ENCODE measurements around the gene KRTAP16-1.
"Not testable (repeated sequence)": the region's sequence is repeated elsewhere in the genome, so short reads cannot be mapped to it uniquely, and the experiment has no call there.

Gene KRTAP16-1

DNA sequence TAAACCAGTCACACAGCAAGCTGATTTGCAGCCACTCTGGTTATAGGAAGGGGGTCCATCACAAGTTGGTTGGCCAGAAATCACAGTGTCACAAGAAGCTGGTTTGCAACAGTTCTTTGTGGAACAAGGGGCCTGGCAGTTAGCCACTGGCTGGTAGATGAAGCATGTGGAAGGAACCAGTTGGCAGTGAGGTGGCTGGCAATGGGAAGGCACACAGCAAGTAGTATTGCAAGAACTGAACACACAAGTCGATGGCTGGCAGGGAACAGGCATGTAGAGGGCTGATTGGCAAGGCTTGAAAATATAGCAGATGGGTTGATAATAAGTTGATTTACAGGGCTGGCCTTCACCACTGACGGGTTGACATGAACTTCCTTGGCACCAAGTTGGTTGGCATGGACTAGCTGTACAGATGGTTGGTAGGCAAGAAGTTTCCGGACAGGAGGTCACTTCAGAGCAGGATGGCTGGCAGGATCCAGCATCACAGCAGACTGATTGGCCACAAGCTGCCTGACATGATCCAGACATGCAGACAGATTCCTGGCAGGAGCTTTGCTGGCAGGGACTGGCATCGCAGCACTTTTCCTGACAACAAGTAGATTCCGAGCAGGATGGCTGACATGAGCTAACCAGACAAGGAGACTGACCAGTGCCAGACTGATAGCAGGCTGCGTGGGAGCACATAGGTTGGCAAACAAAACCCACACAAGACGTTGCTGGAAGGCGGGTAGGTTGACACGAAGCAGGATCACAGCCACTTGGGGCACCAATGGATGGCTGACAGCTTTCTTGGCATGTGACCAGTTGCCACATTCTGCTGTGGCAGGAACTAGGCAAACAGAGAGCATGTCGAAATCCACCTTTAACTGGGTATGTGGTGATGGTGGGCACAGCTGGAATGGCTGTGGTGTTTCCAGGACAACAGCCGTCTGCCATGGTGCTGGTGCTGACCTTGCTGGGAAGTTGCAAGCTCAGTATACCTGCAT lies 6.9 kb downstream of the KRTAP16-1 start, which contains the start of gene KRTAP29-1:
Gene KRTAP29-1, minus strand, starts transcription at position 936 of the 986 bp plus-strand sequence. Its CDS starts 0 bp downstream, at position 936.
- DNase-seq: no peak

DNA sequence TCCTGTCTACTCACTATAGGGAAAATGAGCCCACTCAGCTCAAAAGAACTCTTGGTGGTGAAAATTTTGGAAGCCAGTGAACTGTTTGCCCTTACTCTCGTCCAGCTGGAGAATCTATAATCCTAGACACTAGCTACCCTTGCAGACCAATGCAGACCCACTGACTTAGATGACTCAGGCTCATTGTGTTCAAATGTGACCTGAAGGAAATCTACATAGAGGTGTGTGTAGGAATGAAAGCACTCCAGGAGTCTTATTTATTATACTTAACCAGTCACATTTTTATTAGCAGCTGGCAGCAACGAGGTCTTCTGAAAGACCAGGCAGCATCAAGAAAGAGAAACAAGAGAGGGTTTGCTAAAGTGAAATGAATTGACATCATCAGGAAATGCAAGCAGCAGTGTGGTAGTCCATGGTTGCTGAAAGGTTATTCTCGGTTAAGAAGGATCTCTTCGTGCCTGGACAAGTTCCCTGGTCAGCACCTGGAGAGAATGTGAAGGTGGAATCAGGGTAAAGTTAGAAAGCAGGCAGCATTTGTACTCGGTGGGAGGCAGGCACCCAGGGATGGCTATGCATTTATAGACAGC lies 7.8 kb downstream of the KRTAP16-1 start:
- no peak for DNase-seq

DNA sequence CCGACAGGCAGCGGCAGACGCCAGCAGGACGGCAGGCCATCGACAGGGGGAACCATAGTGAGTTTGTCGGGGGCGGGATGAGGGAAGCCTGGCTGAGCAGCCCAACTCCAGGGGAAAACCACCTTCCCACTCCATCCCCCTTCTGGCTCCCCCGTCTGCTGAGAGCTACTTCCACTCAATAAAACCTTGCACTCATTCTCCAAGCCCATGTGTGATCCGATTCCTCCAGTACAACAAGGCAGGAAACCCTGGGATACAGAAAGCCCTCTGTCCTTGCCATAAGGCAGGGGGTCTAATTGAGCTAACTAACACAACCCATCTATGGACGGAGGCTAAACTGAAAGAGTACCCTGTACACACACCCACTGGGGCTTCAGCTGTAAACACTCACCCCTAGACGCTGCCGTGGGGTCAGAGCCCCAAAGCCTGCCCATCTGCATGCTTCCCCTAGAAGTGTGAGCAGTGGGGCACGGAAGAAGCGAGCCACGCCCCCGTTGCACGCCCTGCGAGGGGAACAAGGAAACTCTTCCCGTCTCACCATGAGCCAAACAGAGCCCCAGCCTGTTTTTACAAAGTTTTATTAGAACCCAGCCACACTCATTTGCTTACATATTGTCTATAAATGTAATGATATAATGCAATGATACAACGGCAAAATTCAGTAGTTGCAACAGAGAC lies 10.5 kb downstream of the KRTAP16-1 start:
- DNase-seq: no peak

DNA sequence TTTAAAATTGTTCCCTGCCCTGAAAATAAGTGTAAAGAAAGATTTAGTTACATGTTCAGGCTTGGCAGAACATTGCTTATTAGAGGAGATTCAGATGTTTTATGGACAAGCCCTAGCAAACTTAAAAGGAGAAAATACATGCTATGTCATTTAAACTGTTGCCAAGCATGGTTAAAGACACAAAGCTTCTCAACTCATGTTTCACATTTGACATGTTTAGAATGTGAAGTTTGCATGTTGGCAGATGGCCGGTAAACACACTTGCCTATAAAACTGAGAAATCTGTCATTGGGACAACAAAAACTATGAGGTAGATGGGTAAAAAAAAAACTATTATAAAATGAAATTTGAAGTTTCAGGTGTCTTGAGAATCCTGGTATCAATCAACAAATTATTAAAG lies 12.3 kb downstream of the KRTAP16-1 start:
- DNase-seq: no peak

DNA sequence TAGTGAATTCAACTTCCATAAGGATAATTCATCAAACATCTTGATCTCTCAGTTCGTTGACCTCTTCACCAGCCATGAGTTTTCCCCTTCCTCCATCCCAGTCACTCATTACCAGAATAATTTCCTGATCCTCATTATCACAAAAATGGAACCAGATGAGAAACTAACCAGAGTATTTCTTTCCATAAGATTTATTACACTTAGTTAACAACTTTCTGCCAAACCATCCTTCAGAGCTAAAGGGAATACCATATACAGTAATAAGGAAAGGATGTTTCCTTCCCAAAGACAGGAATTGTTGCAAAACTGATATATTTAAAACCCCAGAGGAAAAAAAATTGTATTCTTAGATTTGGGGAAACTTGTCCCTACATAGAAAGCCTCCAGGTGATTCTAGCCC lies 15.1 kb downstream of the KRTAP16-1 start:
- DNase-seq: peak; percentile 62

DNA sequence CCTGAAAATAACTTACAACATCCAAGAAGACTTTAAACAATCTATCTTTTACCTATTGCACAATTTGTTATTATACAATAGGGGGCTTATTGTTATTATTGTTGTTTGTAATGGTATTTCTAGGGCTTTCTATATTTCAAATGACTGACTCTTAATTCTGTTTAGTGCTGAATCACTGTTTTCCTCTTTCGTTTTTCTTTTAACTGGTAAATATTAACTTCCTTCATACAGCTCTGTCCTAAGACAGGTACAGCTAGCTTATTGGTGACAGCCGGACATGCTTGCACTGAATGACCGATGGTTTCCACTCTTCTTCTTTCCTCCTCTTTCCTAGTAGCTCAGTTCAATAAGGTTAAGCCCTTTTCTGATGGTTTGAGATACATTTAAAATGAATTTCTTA lies 22.1 kb downstream of the KRTAP16-1 start:
- DNase-seq: no peak

DNA sequence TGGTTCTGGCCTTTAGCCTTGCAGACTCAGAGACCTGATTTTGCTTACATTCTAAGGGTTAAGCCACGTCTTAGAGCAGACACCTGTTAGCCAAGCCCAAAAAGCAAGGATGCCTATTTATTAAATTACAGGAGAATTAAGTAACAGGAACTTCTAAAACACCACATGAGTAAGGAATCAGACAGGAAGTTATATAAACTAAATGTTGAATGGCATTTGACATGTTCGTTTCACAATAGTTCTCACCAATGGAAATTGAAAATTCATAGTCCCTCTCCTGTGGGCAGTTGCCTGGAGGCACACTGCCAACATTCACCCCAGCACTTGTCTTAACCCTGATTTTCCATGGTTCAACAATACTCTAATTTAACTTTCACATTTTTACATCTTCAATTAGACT lies 24.6 kb downstream of the KRTAP16-1 start:
- peak; percentile 25 for DNase-seq

DNA sequence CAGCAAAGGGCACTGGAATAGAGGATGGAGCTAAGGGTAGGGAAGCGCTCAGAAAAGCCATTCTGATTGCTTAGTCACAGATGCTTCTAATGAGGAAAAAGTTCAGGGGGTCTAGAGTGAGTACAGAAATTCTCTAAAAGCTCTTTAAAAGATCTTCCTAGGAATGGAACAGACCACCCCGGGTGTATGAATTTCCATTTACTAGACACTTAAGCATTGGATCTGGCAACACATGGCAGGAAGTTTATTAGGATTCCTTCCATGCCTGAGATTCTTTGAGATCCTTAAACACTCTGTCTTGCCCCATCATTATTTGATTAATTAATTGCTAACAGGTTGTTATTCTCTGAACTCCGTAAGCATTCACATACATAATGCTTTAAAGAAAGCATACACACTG lies 25.1 kb downstream of the KRTAP16-1 start:
- peak; percentile 95 for DNase-seq

DNA sequence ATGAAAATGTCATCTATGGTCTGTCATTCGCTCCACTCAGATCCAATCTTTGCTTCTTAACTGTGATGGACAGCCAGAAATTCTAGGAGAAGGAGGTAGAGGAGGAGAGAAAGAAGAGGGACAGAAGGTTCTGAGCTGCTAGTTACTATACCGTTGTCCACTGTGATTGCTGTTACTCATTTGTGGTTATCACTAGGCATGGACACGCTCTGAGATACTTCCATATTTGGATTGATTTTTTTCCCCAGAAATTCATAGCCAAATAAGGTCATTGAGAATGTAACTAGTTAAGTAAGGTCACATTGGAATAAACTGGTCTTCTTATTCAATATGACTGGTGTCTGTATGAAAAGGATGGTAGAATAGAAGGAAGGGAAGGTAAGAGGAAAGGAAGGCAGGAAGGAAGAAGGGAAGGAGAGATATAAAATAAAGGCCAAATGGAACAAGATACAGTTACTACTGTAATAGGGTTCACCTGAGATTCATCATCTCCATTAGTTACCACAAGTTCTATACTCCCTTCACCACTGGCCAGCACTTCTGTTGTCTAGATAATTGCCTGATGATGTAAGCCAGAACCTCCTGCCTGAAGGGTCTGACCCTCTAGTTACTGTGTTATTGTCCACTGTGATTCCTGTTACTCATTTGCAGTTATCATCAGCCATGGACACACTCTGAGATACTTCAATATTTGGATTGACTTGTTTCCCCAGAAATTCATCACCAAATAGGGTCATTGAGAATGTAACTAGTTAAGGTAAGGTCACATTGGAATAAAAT lies 30.7 kb downstream of the KRTAP16-1 start:
- peak; percentile 11 for DNase-seq

DNA sequence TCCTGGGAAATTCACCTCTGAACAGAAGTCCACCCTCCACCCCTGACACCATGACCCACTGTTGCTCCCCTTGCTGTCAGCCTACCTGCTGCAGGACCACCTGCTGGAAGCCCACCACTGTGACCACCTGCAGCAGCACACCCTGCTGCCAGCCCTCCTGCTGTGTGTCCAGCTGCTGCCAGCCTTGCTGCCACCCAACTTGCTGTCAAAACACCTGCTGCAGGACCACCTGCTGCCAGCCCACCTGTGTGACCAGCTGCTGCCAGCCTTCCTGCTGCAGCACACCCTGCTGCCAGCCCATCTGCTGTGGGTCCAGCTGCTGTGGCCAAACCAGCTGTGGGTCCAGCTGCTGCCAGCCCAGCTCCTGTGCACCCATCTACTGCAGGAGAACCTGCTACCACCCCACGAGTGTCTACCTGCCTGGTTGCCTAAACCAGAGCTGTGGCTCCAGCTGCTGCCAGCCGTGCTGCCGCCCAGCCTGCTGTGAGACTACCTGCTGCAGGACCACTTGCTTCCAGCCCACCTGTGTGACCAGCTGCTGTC lies 33.4 kb downstream of the KRTAP16-1 start, which contains the start of gene KRTAP9-7:
Gene KRTAP9-7, plus strand, starts transcription at position 51 of the 543 bp plus-strand sequence. Its CDS starts 0 bp downstream, at position 51.
- DNase-seq: not testable (repeated sequence)

DNA sequence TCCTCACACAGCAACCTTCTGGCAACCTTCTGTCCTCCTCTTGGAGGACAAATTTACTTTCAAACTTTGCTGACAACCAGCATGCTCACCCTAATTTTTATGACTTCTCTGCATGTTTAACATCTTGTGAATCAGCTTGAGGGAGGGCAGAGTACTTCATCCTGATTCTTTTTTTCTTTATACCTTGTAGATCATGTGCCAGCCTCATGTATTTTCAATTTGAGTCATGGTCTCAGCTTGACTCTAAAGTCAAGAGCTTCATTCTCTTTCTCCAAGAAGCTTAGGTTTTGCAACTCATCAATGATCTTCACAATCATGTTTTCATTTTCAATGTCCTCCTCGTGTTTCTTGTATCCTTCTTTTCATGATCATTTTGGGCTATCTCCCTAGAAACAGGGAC lies 37.3 kb downstream of the KRTAP16-1 start:
- no peak for DNase-seq

DNA sequence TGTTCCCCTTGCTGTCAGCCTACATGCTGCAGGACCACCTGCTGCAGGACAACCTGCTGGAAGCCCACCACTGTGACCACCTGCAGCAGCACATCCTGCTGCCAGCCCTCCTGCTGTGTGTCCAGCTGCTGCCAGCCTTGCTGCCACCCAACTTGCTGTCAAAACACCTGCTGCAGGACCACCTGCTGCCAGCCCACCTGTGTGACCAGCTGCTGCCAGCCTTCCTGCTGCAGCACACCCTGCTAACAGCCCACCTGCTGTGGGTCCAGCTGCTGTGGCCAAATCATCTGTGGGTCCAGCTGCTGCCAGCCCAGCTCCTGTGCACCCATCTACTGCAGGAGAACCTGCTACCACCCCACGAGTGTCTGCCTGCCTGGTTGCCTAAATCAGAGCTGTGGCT lies 37.8 kb downstream of the KRTAP16-1 start:
- DNase-seq: not testable (repeated sequence)

DNA sequence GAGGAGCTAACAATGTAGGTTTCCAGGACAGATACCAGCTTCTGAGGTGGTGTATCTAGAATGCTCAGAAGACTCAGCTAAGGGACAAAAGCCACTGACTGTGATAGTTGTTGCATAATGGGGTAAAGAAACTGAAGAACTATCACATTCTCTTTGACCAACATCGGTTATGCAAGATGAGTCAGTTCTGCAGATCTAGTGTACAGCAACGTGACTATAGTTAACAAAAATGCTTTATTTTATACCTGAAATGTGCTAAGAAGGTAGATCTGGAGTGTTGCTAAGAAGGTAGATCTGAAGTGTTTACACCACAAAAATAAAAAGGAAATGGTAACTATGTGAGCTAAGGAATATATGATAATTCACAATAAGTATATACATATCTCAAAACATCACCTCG lies 41.4 kb downstream of the KRTAP16-1 start:
- no peak for DNase-seq

DNA sequence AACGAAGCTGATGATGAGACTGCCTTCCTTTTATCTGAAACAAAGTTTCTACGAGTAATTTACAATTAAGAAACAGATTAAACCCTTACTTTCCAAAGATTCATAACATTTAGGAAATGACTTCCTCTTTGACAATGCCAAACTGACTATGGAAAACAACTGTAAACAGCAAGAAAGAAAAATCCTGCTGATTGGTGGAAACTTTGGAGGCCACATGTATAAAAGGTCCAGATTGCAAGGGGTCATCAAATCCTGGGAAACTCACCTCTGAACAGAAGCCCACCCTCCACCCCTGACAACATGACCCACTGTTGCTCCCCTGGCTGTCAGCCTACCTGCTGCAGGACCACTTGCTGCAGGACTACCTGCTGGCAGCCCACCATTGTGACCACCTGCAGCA lies 44.0 kb downstream of the KRTAP16-1 start, which contains the start of gene KRTAP9-6:
Gene KRTAP9-6, plus strand, starts transcription at position 301 of the 400 bp plus-strand sequence. Its CDS starts 0 bp downstream, at position 301.
- no peak for DNase-seq

DNA sequence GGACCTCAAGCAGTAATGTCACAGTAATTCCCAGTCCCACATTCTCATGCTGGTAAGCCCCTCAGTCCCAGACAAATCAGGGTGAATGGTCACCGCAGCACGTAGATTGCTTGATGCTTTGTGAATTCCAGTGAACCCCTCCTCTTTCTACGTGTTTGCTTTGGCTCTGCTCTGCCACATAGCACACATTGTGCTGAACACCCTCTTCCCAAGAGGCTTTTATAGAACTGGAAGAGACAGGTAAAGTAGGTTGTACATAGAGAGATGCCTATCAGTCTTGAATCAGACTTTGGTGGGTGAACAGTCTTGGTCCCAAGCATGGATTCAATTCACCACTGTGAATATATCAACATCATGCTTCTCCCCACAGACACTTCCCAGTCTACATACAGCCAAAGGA lies 44.5 kb downstream of the KRTAP16-1 start:
- DNase-seq: no peak

DNA sequence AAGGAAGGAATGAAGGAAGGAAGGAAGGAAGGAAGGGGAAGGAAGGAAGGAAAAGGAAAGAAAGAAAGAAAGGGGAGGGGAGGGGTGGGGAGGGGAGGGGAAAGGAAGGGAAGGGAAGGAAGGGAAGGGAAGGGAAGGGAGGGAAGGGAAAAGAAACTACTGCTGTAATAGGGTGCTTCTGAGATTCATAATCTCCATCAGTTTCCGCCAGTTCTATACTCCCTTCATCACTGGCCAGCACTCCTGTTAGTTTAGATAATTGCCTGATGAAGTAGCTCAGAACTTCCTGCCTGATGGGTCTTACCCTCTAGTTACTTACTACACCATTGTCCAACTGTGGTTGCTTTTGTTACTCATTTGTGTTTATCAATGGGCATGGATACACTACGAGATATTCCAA lies 45.9 kb downstream of the KRTAP16-1 start:
- no peak for DNase-seq

DNA sequence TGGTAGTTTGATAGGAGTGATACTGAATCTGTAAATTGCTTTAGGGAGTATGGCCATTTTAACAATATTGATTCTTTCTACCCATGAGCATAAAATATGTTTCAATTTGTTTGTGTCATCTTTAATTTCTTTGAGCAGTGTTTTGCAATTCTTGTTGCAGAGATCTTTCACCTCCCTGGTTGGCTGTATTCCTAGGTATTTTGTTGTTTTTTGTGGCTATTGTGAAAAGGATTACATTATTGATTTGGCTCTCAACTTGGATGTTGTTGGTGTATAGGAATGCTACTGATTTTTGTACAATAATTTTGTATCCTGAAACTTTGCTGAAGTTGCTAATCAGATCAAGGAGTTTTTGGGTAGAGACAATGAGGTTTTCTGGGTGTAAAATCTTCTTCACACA lies 50.7 kb downstream of the KRTAP16-1 start:
- no peak for DNase-seq
